ENCODE measurements around the gene DZIP1L. TPM values are rescaled to one million over a fixed set of nuclear protein-coding genes. Genes with fewer than 3 reads are reported as not detected.

The DZIP1L gene
- total RNA-seq, 2 experiments from 2014 or later = not detected

DNA sequence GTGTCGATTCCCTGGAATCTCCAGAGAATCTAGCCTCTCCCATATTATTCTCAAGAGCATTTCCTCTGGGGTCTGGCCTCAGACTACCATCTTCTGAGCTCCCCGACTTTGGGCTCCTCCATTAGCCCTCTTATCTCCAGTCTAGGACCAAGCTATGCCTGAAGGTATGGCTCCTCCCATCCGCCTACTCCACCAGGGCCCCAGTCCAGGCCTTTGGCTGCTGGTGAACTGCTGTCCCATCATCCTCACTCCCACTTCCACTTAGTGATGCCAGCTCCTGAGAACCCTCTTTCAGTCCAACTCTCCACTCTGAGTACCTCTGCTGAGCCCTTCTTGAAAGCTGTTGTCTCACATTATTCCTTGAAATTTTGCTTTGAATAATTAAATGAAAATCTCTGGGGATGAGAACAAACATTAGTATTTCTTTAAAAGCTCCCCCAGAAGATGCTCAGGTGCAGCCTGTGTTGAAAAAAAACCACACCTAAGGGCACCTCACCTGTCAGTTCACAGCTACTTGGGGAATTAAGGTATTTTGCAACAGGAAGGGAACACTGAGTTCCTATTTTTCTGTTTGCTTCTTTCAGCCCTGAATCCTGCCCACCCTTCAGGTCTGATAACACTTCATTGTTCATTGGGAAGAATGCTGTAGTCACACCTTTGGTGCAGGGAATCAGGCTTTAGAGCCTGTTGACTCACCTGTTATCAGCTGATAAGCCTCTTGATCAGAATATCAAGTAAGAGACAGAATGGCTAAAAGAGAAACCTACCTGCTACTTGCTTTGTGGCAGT, 95.9 kb downstream of the DZIP1L start:
- DNase-seq (no peak), ATAC-seq (ENCODE audit: poor library complexity) (no peak)
- H3K27ac Mint-ChIP-seq = no peak overlapping the region
- H3K4me1 Mint-ChIP-seq (ENCODE audit: low read depth) = no peaks in the 10 kb centered on the region
- ChIA-PET CTCF (no interaction called here), POLR2A (no interaction called here)
- H3K27me3 ChIP-seq (ENCODE audit: control insufficient read depth in 1 of 2, insufficient read depth in 2 of 2, low read length in 2 of 2) = peaks cover 0 to 1% of the 10 kb centered on the region in 2 experiments
- intact Hi-C loops (cut with DNase I, micrococcal nuclease) = no loop called here
- H3K4me3 ChIP-seq (ENCODE audit: low read length) = no peak overlapping the region
- no peak overlapping the region for H3K27ac ChIP-seq (ENCODE audit: low read depth in 1 of 2, low read length in 2 of 2)
- H3K36me3 ChIP-seq (ENCODE audit: insufficient read depth, low read length) = no peaks in the 10 kb centered on the region
- H3K4me3 Mint-ChIP-seq = no peak overlapping the region
- H3K9me3 Mint-ChIP-seq = no peaks in the 10 kb centered on the region
- no peaks in the 10 kb centered on the region for H3K9me3 ChIP-seq (ENCODE audit: control insufficient read depth in 1 of 2, insufficient read depth in 1 of 2, low read length in 2 of 2)
- H3K4me1 ChIP-seq (ENCODE audit: insufficient read depth, low read length) = no peaks in the 10 kb centered on the region
- TF ChIP-seq, protein P1, sequence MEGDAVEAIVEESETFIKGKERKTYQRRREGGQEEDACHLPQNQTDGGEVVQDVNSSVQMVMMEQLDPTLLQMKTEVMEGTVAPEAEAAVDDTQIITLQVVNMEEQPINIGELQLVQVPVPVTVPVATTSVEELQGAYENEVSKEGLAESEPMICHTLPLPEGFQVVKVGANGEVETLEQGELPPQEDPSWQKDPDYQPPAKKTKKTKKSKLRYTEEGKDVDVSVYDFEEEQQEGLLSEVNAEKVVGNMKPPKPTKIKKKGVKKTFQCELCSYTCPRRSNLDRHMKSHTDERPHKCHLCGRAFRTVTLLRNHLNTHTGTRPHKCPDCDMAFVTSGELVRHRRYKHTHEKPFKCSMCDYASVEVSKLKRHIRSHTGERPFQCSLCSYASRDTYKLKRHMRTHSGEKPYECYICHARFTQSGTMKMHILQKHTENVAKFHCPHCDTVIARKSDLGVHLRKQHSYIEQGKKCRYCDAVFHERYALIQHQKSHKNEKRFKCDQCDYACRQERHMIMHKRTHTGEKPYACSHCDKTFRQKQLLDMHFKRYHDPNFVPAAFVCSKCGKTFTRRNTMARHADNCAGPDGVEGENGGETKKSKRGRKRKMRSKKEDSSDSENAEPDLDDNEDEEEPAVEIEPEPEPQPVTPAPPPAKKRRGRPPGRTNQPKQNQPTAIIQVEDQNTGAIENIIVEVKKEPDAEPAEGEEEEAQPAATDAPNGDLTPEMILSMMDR (IDR thresholded peaks at IDR 0.05) = no peak
- no peaks in the 10 kb centered on the region for H3K27me3 Mint-ChIP-seq
- no peaks in the 10 kb centered on the region for H3K36me3 Mint-ChIP-seq (ENCODE audit: low read depth)

GRCh38 chr3:138016065-138016464, 99.3 kb downstream of the DZIP1L start:
- no peaks in the 10 kb centered on the region for H3K9me3 Mint-ChIP-seq
- Histone ChIP-seq H3K9me3 (ENCODE audit: control insufficient read depth in 1 of 2, insufficient read depth in 1 of 2, low read length in 2 of 2) (no peaks in the 10 kb centered on the region), H3K4me3 (ENCODE audit: low read length) (no peak overlapping the region), H3K27ac (ENCODE audit: low read depth in 1 of 2, low read length in 2 of 2) (no peak overlapping the region), H3K27me3 (ENCODE audit: control insufficient read depth in 1 of 2, insufficient read depth in 2 of 2, low read length in 2 of 2) (no peaks in the 10 kb centered on the region), H3K36me3 (ENCODE audit: insufficient read depth, low read length) (no peaks in the 10 kb centered on the region), H3K4me1 (ENCODE audit: insufficient read depth, low read length) (no peaks in the 10 kb centered on the region)
- H3K27me3 Mint-ChIP-seq = peaks cover 5% of the 10 kb centered on the region
- TF ChIP-seq, protein P1 (IDR thresholded peaks at IDR 0.05) = no peak
- no peak overlapping the region for H3K4me3 Mint-ChIP-seq
- H3K4me1 Mint-ChIP-seq (ENCODE audit: low read depth) = no peaks in the 10 kb centered on the region
- ATAC-seq (ENCODE audit: poor library complexity) (no peak), DNase-seq (no peak)
- no peak overlapping the region for H3K27ac Mint-ChIP-seq
- H3K36me3 Mint-ChIP-seq (ENCODE audit: low read depth) = no peaks in the 10 kb centered on the region
- CTCF ChIA-PET = no interaction called here
- intact Hi-C loops (cut with DNase I, micrococcal nuclease) = no loop called here
- POLR2A ChIA-PET = no interaction called here

GRCh38 chr3:138012526-138012925, 102.9 kb downstream of the DZIP1L start:
- Histone ChIP-seq H3K27ac (ENCODE audit: low read depth in 1 of 2, low read length in 2 of 2) (no peak overlapping the region), H3K9me3 (ENCODE audit: control insufficient read depth in 1 of 2, insufficient read depth in 1 of 2, low read length in 2 of 2) (no peaks in the 10 kb centered on the region), H3K4me3 (ENCODE audit: low read length) (no peak overlapping the region), H3K4me1 (ENCODE audit: insufficient read depth, low read length) (no peaks in the 10 kb centered on the region), H3K36me3 (ENCODE audit: insufficient read depth, low read length) (no peaks in the 10 kb centered on the region), H3K27me3 (ENCODE audit: control insufficient read depth in 1 of 2, insufficient read depth in 2 of 2, low read length in 2 of 2) (no peaks in the 10 kb centered on the region)
- DNase-seq (no peak), ATAC-seq (ENCODE audit: poor library complexity) (no peak)
- H3K36me3 Mint-ChIP-seq (ENCODE audit: low read depth) = no peaks in the 10 kb centered on the region
- no peak overlapping the region for H3K4me3 Mint-ChIP-seq
- TF ChIP-seq, protein P1 (IDR thresholded peaks at IDR 0.05) = no peak
- ChIA-PET CTCF (no interaction called here), POLR2A (no interaction called here)
- H3K27ac Mint-ChIP-seq = no peak overlapping the region
- peaks cover 5% of the 10 kb centered on the region for H3K27me3 Mint-ChIP-seq
- no peaks in the 10 kb centered on the region for H3K9me3 Mint-ChIP-seq
- intact Hi-C loops (cut with DNase I, micrococcal nuclease) = no loop called here
- H3K4me1 Mint-ChIP-seq (ENCODE audit: low read depth) = no peaks in the 10 kb centered on the region

Other genes with a start within 250 kb of the DZIP1L start
- gene CLDN18, start 105.4 kb downstream of the DZIP1L start, total RNA-seq = not detected
- gene A4GNT, start 16.8 kb upstream of the DZIP1L start, total RNA-seq = not detected
- gene DBR1, start 59.3 kb upstream of the DZIP1L start, total RNA-seq = 10 to 100 TPM; 23.1 to 24.6 TPM
- 10 to 100 TPM; 62.8 to 62.9 TPM for gene ARMC8, start 71.7 kb upstream of the DZIP1L start, total RNA-seq
- gene NME9, start 214.2 kb upstream of the DZIP1L start, total RNA-seq = under 1 TPM in 1 of 2 experiments, not detected in 1; 0.80 TPM
- gene MRAS, start 233.0 kb upstream of the DZIP1L start, total RNA-seq = under 1 TPM; 0.45 to 0.47 TPM

Data from CD4-positive, alpha-beta T cell (primary cell).